Neural progenitor cell (in vitro differentiated cells): ENCODE data around the gene SBF2. TPM values are rescaled to one million over a fixed set of nuclear protein-coding genes. Genes with fewer than 3 reads are reported as not detected.

ENCODE experiments used
- DNase-seq: peaks from one replicate; pipeline ENCODE4 v3.0.0-alpha.2; 2016; ENCODE audit warnings: low spot score
- H2AFZ ChIP-seq: fragments of 200-600 bp; sonication (generic); replicated peaks from 2 replicates; pipeline ENCODE4 v1.6.1; 2016; ENCODE audit warnings: antibody characterized with exemption
- H3F3A ChIP-seq: fragments of 200-600 bp; sonication (generic); 2 replicates; pipeline ENCODE4 v1.6.1; 2016; ENCODE audit warnings: antibody characterized with exemption, low read depth
- H3K27ac ChIP-seq: fragments of 200-600 bp; sonication (generic); 2 replicates; pipeline ENCODE4 v1.5.1; 2016; ENCODE audit warnings: mild to moderate bottlenecking
- H3K27me3 ChIP-seq: fragments of 200-600 bp; sonication (generic); 2 replicates; pipeline ENCODE4 v1.6.1; 2016; ENCODE audit warnings: mild to moderate bottlenecking, moderate library complexity
- H3K36me3 ChIP-seq: fragments of 200-600 bp; sonication (generic); 2 replicates; pipeline ENCODE4 v1.5.1; 2016
- H3K4me1 ChIP-seq: fragments of 200-600 bp; sonication (generic); 2 replicates; pipeline ENCODE4 v1.6.1; 2016; ENCODE audit warnings: mixed run types
- H3K4me2 ChIP-seq: fragments of 200-600 bp; sonication (generic); 2 replicates; pipeline ENCODE4 v1.6.1; 2016
- H3K4me3 ChIP-seq: fragments of 200-600 bp; sonication (generic); 2 replicates; pipeline ENCODE4 v1.5.1; 2016
- H3K79me2 ChIP-seq: fragments of 200-600 bp; sonication (generic); 2 replicates; pipeline ENCODE4 v1.6.1; 2016; ENCODE audit warnings: low read depth
- H3K9ac ChIP-seq: fragments of 200-600 bp; sonication (generic); 2 replicates; pipeline ENCODE4 v1.6.1; 2016
- H3K9me3 ChIP-seq: fragments of 200-600 bp; sonication (generic); 2 replicates; pipeline ENCODE4 v1.5.1; 2016; ENCODE audit warnings: low read depth
- H4K20me1 ChIP-seq: fragments of 200-600 bp; sonication (generic); 2 replicates; pipeline ENCODE4 v1.6.1; 2016; ENCODE audit warnings: low read depth
- H3K27ac Mint-ChIP-seq: 3 replicates; pipeline ENCODE4 v1.8.0; 2021; ENCODE audit warnings: mixed read lengths
- H3K27me3 Mint-ChIP-seq: 2 replicates; pipeline ENCODE4 v1.8.0; 2022; ENCODE audit warnings: low read depth, mild to moderate bottlenecking, inconsistent platforms, moderate library complexity, mixed read lengths; ENCODE audit not compliant: insufficient read depth
- H3K36me3 Mint-ChIP-seq: 3 replicates; pipeline ENCODE4 v1.8.0; 2021; ENCODE audit warnings: mixed read lengths
- H3K4me1 Mint-ChIP-seq: 3 replicates; pipeline ENCODE4 v1.8.0; 2021; ENCODE audit warnings: mixed read lengths
- H3K4me3 Mint-ChIP-seq: 3 replicates; pipeline ENCODE4 v1.8.0; 2021; ENCODE audit warnings: mild to moderate bottlenecking, moderate library complexity, mixed read lengths
- H3K9me3 Mint-ChIP-seq: 3 replicates; pipeline ENCODE4 v1.8.0; 2020; ENCODE audit warnings: mixed read lengths
- EZH2 ChIP-seq: fragments of 200-600 bp; sonication (generic); IDR thresholded peaks from 2 replicates; pipeline ENCODE4 v1.6.1; 2017; ENCODE audit warnings: antibody characterized with exemption, mild to moderate bottlenecking, moderate library complexity
- EZH2phosphoT487 ChIP-seq: fragments of 200-600 bp; sonication (generic); IDR thresholded peaks from 2 replicates; pipeline ENCODE4 v1.6.1; 2017; ENCODE audit warnings: antibody characterized with exemption
- total RNA-seq: library from RNA; depleted of rRNA; stranded (reverse); fragments of >200 nt; gene quantifications from 2 replicates; pipeline ENCODE4 v1.2.3, GENCODE V29; 2015; ENCODE audit warnings: low replicate concordance
- TF ChIP-seq, protein P1 (sequence below): fragments of 200-600 bp; sonication (generic); IDR thresholded peaks from 2 replicates; pipeline ENCODE4 v1.5.1; 2017; ENCODE audit warnings: antibody characterized with exemption, mild to moderate bottlenecking

The SBF2 gene
- total RNA-seq, 1 donor from 2014 or later: 48.2 TPM

DNA sequence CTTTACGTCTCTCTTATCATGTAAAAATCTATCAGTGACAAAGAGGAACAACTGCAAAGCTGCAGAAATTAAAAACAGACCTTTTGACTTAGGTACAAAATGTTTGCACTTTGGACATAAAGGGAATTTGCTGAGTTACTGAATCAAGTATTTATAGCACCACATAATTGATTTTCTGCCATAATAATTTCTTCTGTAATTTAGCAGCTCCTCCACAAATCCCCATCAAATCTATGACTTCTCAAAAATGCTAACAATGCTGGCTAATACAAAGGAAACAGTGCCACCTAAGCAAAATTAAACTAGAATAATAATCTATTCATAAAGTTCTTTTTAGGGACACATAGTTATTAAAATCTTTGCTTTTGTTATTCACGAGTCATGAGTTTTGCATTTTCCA, 415.1 kb downstream of the SBF2 start:
- H3K27ac ChIP-seq: no peak overlapping the region
- H4K20me1 ChIP-seq: no peaks in the 10 kb centered on the region
- no peaks in the 10 kb centered on the region for H3K9me3 ChIP-seq
- no peak for TF ChIP-seq EZH2
- H3K27ac Mint-ChIP-seq: no peak overlapping the region
- H3K36me3 Mint-ChIP-seq: peaks cover 4% of the 10 kb centered on the region
- DNase-seq: no peak
- H3K4me1 Mint-ChIP-seq: no peaks in the 10 kb centered on the region
- no peaks in the 10 kb centered on the region for H3K27me3 Mint-ChIP-seq
- H3K27me3 ChIP-seq: no peaks in the 10 kb centered on the region
- no peak overlapping the region for H3K4me3 ChIP-seq
- no peak overlapping the region for H2AFZ ChIP-seq
- H3K9me3 Mint-ChIP-seq: no peaks in the 10 kb centered on the region
- no peaks in the 10 kb centered on the region for H3F3A ChIP-seq
- H3K79me2 ChIP-seq: no peaks in the 10 kb centered on the region
- no peaks in the 10 kb centered on the region for H3K4me1 ChIP-seq
- no peak overlapping the region for H3K9ac ChIP-seq
- H3K36me3 ChIP-seq: no peaks in the 10 kb centered on the region
- H3K4me2 ChIP-seq: no peak overlapping the region
- no peak overlapping the region for H3K4me3 Mint-ChIP-seq

DNA sequence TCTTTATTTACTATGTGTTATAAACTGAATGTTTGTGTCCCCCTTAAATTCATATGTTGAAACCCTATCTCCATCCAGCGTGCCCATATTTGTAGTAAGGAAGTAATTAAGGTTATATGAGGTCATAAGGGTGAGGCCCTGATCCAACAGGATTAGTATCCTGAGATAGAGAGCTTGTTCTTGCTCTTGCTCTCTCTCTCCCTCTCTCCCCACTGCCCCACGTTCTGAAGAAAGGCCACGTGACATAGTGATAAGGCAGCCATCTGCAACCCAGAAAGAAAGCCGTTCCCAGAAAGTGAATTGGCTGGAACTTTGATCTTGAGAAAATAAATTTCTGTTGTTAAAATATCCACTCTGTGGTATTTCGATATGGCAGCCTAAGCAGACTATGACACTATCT, 417.7 kb downstream of the SBF2 start:
- Histone ChIP-seq H3K27me3 (no peaks in the 10 kb centered on the region), H3K79me2 (no peaks in the 10 kb centered on the region), H3K4me1 (no peaks in the 10 kb centered on the region), H3F3A (no peaks in the 10 kb centered on the region), H3K9me3 (no peaks in the 10 kb centered on the region), H3K4me2 (no peak overlapping the region), H3K9ac (no peak overlapping the region), H2AFZ (no peak overlapping the region), H3K27ac (no peak overlapping the region), H3K4me3 (no peak overlapping the region), H3K36me3 (no peaks in the 10 kb centered on the region), H4K20me1 (no peaks in the 10 kb centered on the region)
- H3K9me3 Mint-ChIP-seq: peaks cover 8% of the 10 kb centered on the region
- TF ChIP-seq EZH2phosphoT487 (no peak), EZH2 (no peak)
- TF ChIP-seq, protein P1, sequence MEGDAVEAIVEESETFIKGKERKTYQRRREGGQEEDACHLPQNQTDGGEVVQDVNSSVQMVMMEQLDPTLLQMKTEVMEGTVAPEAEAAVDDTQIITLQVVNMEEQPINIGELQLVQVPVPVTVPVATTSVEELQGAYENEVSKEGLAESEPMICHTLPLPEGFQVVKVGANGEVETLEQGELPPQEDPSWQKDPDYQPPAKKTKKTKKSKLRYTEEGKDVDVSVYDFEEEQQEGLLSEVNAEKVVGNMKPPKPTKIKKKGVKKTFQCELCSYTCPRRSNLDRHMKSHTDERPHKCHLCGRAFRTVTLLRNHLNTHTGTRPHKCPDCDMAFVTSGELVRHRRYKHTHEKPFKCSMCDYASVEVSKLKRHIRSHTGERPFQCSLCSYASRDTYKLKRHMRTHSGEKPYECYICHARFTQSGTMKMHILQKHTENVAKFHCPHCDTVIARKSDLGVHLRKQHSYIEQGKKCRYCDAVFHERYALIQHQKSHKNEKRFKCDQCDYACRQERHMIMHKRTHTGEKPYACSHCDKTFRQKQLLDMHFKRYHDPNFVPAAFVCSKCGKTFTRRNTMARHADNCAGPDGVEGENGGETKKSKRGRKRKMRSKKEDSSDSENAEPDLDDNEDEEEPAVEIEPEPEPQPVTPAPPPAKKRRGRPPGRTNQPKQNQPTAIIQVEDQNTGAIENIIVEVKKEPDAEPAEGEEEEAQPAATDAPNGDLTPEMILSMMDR: no peak
- H3K27ac Mint-ChIP-seq: no peak overlapping the region
- no peaks in the 10 kb centered on the region for H3K4me1 Mint-ChIP-seq
- H3K27me3 Mint-ChIP-seq: no peaks in the 10 kb centered on the region
- DNase-seq: no peak
- peaks cover 15% of the 10 kb centered on the region for H3K36me3 Mint-ChIP-seq
- H3K4me3 Mint-ChIP-seq: no peak overlapping the region

DNA sequence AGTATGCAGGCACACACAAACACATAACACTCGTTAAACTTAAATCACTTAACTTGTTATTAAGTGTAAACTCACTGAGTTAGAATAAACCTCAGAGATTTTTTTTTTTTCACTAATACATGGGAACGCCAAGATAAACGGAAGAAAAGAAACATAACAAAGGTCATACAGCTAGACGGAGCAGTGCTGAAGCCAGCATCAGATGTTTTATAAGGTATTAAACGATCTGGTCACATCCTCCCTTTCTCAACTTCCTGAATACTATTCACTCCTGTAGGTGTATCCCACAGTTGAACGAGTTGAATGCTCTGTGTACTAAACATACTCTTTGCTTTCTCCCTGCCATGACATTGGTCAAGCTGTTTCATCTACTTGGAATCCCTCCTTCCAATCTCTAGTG, 418.2 kb downstream of the SBF2 start:
- no peak overlapping the region for H2AFZ ChIP-seq
- no peaks in the 10 kb centered on the region for H3K27me3 ChIP-seq
- DNase-seq: no peak
- H3K4me3 ChIP-seq: no peak overlapping the region
- H3K4me1 ChIP-seq: no peaks in the 10 kb centered on the region
- no peak overlapping the region for H3K4me2 ChIP-seq
- no peaks in the 10 kb centered on the region for H3K79me2 ChIP-seq
- H3K9ac ChIP-seq: no peak overlapping the region
- H4K20me1 ChIP-seq: no peaks in the 10 kb centered on the region
- peaks cover 13% of the 10 kb centered on the region for H3K9me3 Mint-ChIP-seq
- no peak overlapping the region for H3K27ac ChIP-seq
- H3K9me3 ChIP-seq: no peaks in the 10 kb centered on the region
- H3F3A ChIP-seq: no peaks in the 10 kb centered on the region
- no peaks in the 10 kb centered on the region for H3K4me1 Mint-ChIP-seq
- H3K36me3 ChIP-seq: no peaks in the 10 kb centered on the region
- TF ChIP-seq EZH2 (no peak), EZH2phosphoT487 (no peak)
- TF ChIP-seq, protein P1: no peak
- no peak overlapping the region for H3K4me3 Mint-ChIP-seq
- H3K27me3 Mint-ChIP-seq: no peaks in the 10 kb centered on the region
- no peak overlapping the region for H3K27ac Mint-ChIP-seq
- H3K36me3 Mint-ChIP-seq: peaks cover 19% of the 10 kb centered on the region

DNA sequence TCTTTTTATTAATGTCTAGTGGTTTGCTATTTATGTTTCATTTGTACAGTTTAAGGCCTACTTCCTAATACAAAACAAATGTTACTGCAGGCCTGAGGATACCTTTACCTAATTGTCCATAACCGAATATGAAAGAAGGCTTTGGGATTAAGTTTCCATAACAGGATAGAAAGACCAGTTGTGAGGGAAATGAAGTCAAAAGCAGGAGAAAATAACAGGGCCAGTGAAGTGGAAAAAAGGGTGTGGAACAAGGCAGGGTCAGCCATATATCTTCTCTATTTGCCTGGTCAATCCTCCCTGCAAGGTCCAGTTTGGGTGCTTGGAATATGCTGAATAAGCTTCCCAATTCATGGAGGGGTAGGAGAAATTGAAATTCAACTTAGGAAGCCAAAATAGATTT, 418.6 kb downstream of the SBF2 start:
- Histone ChIP-seq H3K79me2 (no peaks in the 10 kb centered on the region), H3K36me3 (no peaks in the 10 kb centered on the region), H3K4me3 (no peak overlapping the region), H3K4me2 (no peak overlapping the region), H3K4me1 (no peaks in the 10 kb centered on the region), H3K27ac (no peak overlapping the region), H3K9me3 (no peaks in the 10 kb centered on the region), H3F3A (no peaks in the 10 kb centered on the region), H2AFZ (no peak overlapping the region), H3K9ac (no peak overlapping the region), H3K27me3 (no peaks in the 10 kb centered on the region), H4K20me1 (no peaks in the 10 kb centered on the region)
- no peak overlapping the region for H3K27ac Mint-ChIP-seq
- DNase-seq: no peak
- H3K9me3 Mint-ChIP-seq: peaks cover 13% of the 10 kb centered on the region
- H3K4me1 Mint-ChIP-seq: no peaks in the 10 kb centered on the region
- no peak for TF ChIP-seq EZH2phosphoT487
- no peak for TF ChIP-seq EZH2
- TF ChIP-seq, protein P1: no peak
- H3K4me3 Mint-ChIP-seq: no peak overlapping the region
- no peaks in the 10 kb centered on the region for H3K27me3 Mint-ChIP-seq
- H3K36me3 Mint-ChIP-seq: peaks cover 20% of the 10 kb centered on the region
